ENCODE data around the gene SOX6. TPM values are rescaled to one million over a fixed set of nuclear protein-coding genes. Genes with fewer than 3 reads are reported as not detected.
A peak's percentile ranks its signal among the peaks of the same experiment; 100 is the strongest.

The SOX6 gene
- total and polyA plus RNA-seq, 2 of the 13 experiments (the other 11 are each of a cell fraction or from before 2014, with no cell fraction given): 2.6 to 11.2 TPM

GRCh38 chr11:16136792-16137390, 219.5 kb downstream of the SOX6 start:
- TF ChIP-seq JDP2 (CRISPR knock-in tag; IDR thresholded peaks at IDR 0.05; ENCODE audit: borderline replicate concordance): no peak
- TF ChIP-seq, protein P1, sequence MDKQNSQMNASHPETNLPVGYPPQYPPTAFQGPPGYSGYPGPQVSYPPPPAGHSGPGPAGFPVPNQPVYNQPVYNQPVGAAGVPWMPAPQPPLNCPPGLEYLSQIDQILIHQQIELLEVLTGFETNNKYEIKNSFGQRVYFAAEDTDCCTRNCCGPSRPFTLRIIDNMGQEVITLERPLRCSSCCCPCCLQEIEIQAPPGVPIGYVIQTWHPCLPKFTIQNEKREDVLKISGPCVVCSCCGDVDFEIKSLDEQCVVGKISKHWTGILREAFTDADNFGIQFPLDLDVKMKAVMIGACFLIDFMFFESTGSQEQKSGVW (CRISPR knock-in tag; IDR thresholded peaks at IDR 0.05; ENCODE audit: borderline replicate concordance): no peak
- TF ChIP-seq DNMT3B (CRISPR knock-in tag; conservative IDR thresholded peaks at IDR 0.05): no peak
- TF ChIP-seq ZKSCAN1 (IDR thresholded peaks at IDR 0.05; ENCODE audit: low read length): no peak
- Histone ChIP-seq H3K4me3 (replicated peaks in 1 of 3; ENCODE audit: insufficient read depth in 1 of 3, low read depth in 2 of 3, low read length in 3 of 3) (no peak overlapping the region), H3K9ac (ENCODE audit: insufficient read depth, low read depth, low read length) (no peak overlapping the region), H3K27me3 (ENCODE audit: control insufficient read depth in 1 of 2, insufficient read depth in 2 of 2, low read length in 2 of 2) (peaks cover 0 to 2% of the 10 kb centered on the region in 2 experiments; a peak in 1 of 5 replicates), H3K4me1 (ENCODE audit: insufficient read depth, low read length) (0 out of 2 replicates have a peak, but pooled peaks cover 7% of the 10 kb centered on the region), H3K79me2 (ENCODE audit: insufficient read depth, low read length) (no peaks in the 10 kb centered on the region), H3K27ac (ENCODE audit: extremely low read length, insufficient read depth, low read length) (no peak overlapping the region), H4K20me1 (ENCODE audit: insufficient read depth, low read length) (no peaks in the 10 kb centered on the region), H3K9me3 (ENCODE audit: low read length) (no peaks in the 10 kb centered on the region), H2AFZ (ENCODE audit: low read length) (no peak overlapping the region), H3K4me2 (ENCODE audit: low read depth, low read length) (no peak overlapping the region), H3K36me3 (replicated peaks in 1 of 2; ENCODE audit: control insufficient read depth in 1 of 2, insufficient read depth in 2 of 2, low read length in 2 of 2) (no peaks in the 10 kb centered on the region)
- no TSS peak for BruUV-seq (replicated peaks)
- DNase-seq (ENCODE audit: low spot score): no peak
- intact Hi-C loops (cut with micrococcal nuclease; ENCODE audit: unreplicated experiment): no loop called here
- ATAC-seq: no peak
- POLR2A ChIA-PET: no interaction called here
- in situ Hi-C loops (cut with HindIII; ENCODE audit: extremely low pct_ligation_motif_present, low pct_unique_long_range_greater_than_20kb): no loop called here
- WGBS (ENCODE audit: low lambda C conversion rate): 69% methylated on average over 5 of the region's 5 CpGs
- no peak for FAIRE-seq
- CTCF ChIA-PET (ENCODE audit: low intra/inter-chr PET ratio, low total read pairs): no interaction called here

DNA sequence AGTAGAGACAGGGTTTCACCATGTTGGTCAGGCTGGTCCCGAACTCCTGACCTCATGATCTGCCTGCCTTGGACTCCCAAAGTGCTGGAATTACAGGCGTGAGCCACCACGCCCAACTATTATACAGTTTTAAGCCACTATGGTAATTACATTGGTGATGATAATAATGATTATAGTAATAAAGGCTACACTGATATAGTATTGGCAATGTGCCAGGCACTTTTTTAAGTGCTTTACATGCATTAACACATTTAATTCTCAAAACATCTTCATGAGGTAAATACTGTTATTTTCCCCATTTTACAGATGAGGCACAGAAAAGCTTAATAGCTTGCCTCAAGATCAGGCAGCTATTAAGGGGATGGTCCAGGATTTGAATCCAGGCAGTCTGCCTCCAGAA, 222.5 kb downstream of the SOX6 start:
- intact Hi-C loops (cut with micrococcal nuclease; ENCODE audit: unreplicated experiment): no loop called here
- CTCF ChIA-PET (ENCODE audit: low intra/inter-chr PET ratio, low total read pairs): no interaction called here

More for the DNA sequence above, 222.5 kb downstream of the SOX6 start:
- ATAC-seq (no peak), DNase-seq (ENCODE audit: low spot score) (no peak), FAIRE-seq (no peak)
- no peak overlapping the region for H3K27ac ChIP-seq (ENCODE audit: extremely low read length, insufficient read depth, low read length)
- H3K9me3 ChIP-seq (ENCODE audit: low read length): no peaks in the 10 kb centered on the region
- H3K27me3 ChIP-seq (ENCODE audit: control insufficient read depth in 1 of 2, insufficient read depth in 2 of 2, low read length in 2 of 2): no peaks in the 10 kb centered on the region
- no peaks in the 10 kb centered on the region for H4K20me1 ChIP-seq (ENCODE audit: insufficient read depth, low read length)
- H3K79me2 ChIP-seq (ENCODE audit: insufficient read depth, low read length): no peaks in the 10 kb centered on the region
- no peaks in the 10 kb centered on the region for H3K4me1 ChIP-seq (ENCODE audit: insufficient read depth, low read length)
- TF ChIP-seq LCORL (IDR thresholded peaks at IDR 0.05) (peak; percentile 71), LCORL (CRISPR knock-in tag; IDR thresholded peaks at IDR 0.05) (no peak), BHLHE40 (IDR thresholded peaks at IDR 0.05; ENCODE audit: low read length) (no peak)
- POLR2A ChIA-PET: no interaction called here
- no peak overlapping the region for H2AFZ ChIP-seq (ENCODE audit: low read length)
- H3K4me3 ChIP-seq (replicated peaks in 1 of 3; ENCODE audit: insufficient read depth in 1 of 3, low read depth in 2 of 3, low read length in 3 of 3): no peak overlapping the region
- no peaks in the 10 kb centered on the region for H3K36me3 ChIP-seq (replicated peaks in 1 of 2; ENCODE audit: control insufficient read depth in 1 of 2, insufficient read depth in 2 of 2, low read length in 2 of 2)
- no peak overlapping the region for H3K4me2 ChIP-seq (ENCODE audit: low read depth, low read length)
- 21% methylated on average over 3 of the region's 3 CpGs for WGBS (ENCODE audit: low lambda C conversion rate)
- no peak overlapping the region for H3K9ac ChIP-seq (ENCODE audit: insufficient read depth, low read depth, low read length)
- no TSS peak for BruUV-seq (replicated peaks)
- in situ Hi-C loops (cut with HindIII; ENCODE audit: extremely low pct_ligation_motif_present, low pct_unique_long_range_greater_than_20kb): no loop called here
